Endothelial cell (in vitro differentiated cells): Measurements from ENCODE around the gene APOD. TPM values are rescaled to one million over a fixed set of nuclear protein-coding genes. Genes with fewer than 3 reads are reported as not detected.
A peak's percentile ranks its signal among the peaks of the same experiment; 100 is the strongest.

Experiments used
- DNase-seq: peaks from one replicate; pipeline ENCODE4 v3.0.0; 2021; ENCODE audit warnings: low spot score
- H3K27ac Mint-ChIP-seq: one replicate; pipeline ENCODE4 v1.8.0; 2021; ENCODE audit warnings: mixed read lengths, inconsistent platforms; ENCODE audit not compliant: unreplicated experiment
- H3K27me3 Mint-ChIP-seq: one replicate; pipeline ENCODE4 v1.8.0; 2021; ENCODE audit warnings: mild to moderate bottlenecking, moderate library complexity, mixed read lengths, inconsistent platforms; ENCODE audit not compliant: unreplicated experiment
- H3K36me3 Mint-ChIP-seq: one replicate; pipeline ENCODE4 v1.8.0; 2021; ENCODE audit warnings: mild to moderate bottlenecking, low read depth, mixed read lengths, inconsistent platforms; ENCODE audit not compliant: unreplicated experiment
- H3K4me1 Mint-ChIP-seq: one replicate; pipeline ENCODE4 v1.8.0; 2021; ENCODE audit warnings: mild to moderate bottlenecking, mixed read lengths, inconsistent platforms; ENCODE audit not compliant: unreplicated experiment
- H3K4me3 Mint-ChIP-seq: one replicate; pipeline ENCODE4 v1.8.0; 2021; ENCODE audit warnings: mild to moderate bottlenecking, mixed read lengths, inconsistent platforms; ENCODE audit not compliant: unreplicated experiment
- H3K9me3 Mint-ChIP-seq: one replicate; pipeline ENCODE4 v1.8.0; 2021; ENCODE audit warnings: mixed read lengths, inconsistent platforms; ENCODE audit not compliant: unreplicated experiment
- total RNA-seq: library from RNA; stranded (reverse); fragmentation: NEBNext Ultra II Directional; extraction: Animal tissue kit (Norgen Biotek cat#: 25700); gene quantifications from one replicate; pipeline ENCODE4 v1.2.1, GENCODE V29; 2021; ENCODE audit not compliant: unreplicated experiment
- TF ChIP-seq, protein P1 (sequence below): fragments of 200-600 bp; sonication (generic); IDR thresholded peaks from one replicate; pipeline ENCODE4 v1.5.0; 2021; ENCODE audit warnings: antibody characterized with exemption; ENCODE audit not compliant: unreplicated experiment

The APOD gene
- total RNA-seq, 1 donor from 2014 or later: 5.0 TPM

- TF ChIP-seq, protein P1, sequence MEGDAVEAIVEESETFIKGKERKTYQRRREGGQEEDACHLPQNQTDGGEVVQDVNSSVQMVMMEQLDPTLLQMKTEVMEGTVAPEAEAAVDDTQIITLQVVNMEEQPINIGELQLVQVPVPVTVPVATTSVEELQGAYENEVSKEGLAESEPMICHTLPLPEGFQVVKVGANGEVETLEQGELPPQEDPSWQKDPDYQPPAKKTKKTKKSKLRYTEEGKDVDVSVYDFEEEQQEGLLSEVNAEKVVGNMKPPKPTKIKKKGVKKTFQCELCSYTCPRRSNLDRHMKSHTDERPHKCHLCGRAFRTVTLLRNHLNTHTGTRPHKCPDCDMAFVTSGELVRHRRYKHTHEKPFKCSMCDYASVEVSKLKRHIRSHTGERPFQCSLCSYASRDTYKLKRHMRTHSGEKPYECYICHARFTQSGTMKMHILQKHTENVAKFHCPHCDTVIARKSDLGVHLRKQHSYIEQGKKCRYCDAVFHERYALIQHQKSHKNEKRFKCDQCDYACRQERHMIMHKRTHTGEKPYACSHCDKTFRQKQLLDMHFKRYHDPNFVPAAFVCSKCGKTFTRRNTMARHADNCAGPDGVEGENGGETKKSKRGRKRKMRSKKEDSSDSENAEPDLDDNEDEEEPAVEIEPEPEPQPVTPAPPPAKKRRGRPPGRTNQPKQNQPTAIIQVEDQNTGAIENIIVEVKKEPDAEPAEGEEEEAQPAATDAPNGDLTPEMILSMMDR: no peak
- Mint-ChIP-seq H3K27me3 (peaks cover 5% of the 10 kb centered on the region), H3K4me1 (no peaks in the 10 kb centered on the region), H3K36me3 (no peaks in the 10 kb centered on the region), H3K9me3 (no peaks in the 10 kb centered on the region), H3K4me3 (no peak overlapping the region), H3K27ac (no peak overlapping the region)
- DNase-seq: no peak
Measured at GRCh38 chr3:195557322-195557721, 26.4 kb downstream of the APOD start.

DNA sequence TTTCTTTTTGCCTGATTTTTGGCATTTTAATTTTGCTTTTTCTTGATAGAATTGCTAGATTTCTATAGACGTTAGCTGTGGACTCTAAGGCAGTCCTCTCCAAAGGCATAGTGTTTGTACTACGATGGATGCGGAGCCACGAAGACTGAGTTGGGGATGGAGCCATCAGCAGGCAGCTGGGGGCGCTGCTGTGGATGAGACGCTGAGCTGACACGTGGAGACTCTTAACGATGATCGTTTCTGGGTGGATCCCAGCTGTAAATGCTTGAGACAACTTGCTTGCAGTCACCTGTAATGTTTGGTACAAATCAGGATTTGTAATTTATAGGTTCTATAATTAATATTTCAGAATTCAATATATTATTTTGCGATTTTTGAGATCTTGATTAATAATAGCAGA, 27.4 kb downstream of the APOD start:
- Mint-ChIP-seq H3K27me3 (peaks cover 5% of the 10 kb centered on the region), H3K9me3 (no peaks in the 10 kb centered on the region)

DNA sequence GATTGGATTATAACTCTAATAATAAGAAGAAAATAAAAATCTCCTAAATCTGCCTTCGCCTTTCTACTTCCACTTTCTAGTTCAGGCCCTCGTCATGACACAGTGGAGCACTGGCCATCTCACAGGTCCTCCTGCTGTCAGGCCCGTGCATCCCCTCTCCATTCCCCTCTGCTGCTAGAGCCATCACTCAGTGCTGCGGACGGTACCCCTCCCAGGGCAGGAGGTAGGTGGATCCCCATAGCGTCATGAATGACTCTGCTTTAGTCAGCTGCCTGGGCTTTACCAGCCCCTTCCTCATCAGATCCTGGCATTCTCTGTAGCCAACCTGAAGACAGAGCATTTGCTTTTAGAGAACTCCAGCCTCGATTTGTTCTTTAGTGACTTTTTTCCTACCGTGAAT, 28.6 kb downstream of the APOD start:
- H3K27me3 Mint-ChIP-seq: peaks cover 5% of the 10 kb centered on the region
- no peak overlapping the region for H3K4me3 Mint-ChIP-seq
- H3K4me1 Mint-ChIP-seq: peaks cover under 1% of the 10 kb centered on the region
- no peaks in the 10 kb centered on the region for H3K9me3 Mint-ChIP-seq
- TF ChIP-seq, protein P1: no peak
- no peak for DNase-seq
- no peaks in the 10 kb centered on the region for H3K36me3 Mint-ChIP-seq
- no peak overlapping the region for H3K27ac Mint-ChIP-seq

More for the DNA sequence above, 27.4 kb downstream of the APOD start:
- no peak overlapping the region for H3K27ac Mint-ChIP-seq
- H3K4me1 Mint-ChIP-seq: no peaks in the 10 kb centered on the region
- H3K36me3 Mint-ChIP-seq: no peaks in the 10 kb centered on the region
- DNase-seq: peak; percentile 32
- H3K4me3 Mint-ChIP-seq: no peak overlapping the region
- TF ChIP-seq, protein P1: no peak

- H3K27ac Mint-ChIP-seq: no peak overlapping the region
- H3K9me3 Mint-ChIP-seq: no peaks in the 10 kb centered on the region
- peaks cover 3% of the 10 kb centered on the region for H3K4me1 Mint-ChIP-seq
- H3K4me3 Mint-ChIP-seq: no peak overlapping the region
- TF ChIP-seq, protein P1: no peak
- DNase-seq: no peak
- no peaks in the 10 kb centered on the region for H3K36me3 Mint-ChIP-seq
- H3K27me3 Mint-ChIP-seq: peaks cover 5% of the 10 kb centered on the region
Measured at GRCh38 chr3:195554458-195554857, 29.3 kb downstream of the APOD start.

DNA sequence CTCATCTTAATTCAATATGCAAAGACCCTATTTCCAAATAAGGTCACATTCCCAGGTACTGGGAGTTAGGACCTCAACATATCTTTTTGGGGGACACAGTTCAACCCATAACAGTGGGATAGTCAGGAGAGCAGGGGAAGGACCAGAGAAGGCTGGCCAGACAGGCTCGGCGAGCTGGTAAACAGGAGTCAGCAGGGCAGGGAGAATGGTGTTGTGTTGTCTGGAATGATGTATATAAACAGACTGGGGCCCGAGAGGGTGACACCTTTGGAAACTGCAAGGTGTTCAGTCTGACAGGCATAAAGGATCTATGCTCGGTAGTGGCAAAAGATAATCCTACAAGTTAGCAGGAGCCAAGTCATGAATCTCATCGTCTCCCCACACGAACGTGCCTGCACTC, 30.5 kb downstream of the APOD start:
- Mint-ChIP-seq H3K27ac (no peak overlapping the region), H3K4me3 (no peak overlapping the region), H3K4me1 (peaks cover 7% of the 10 kb centered on the region), H3K36me3 (no peaks in the 10 kb centered on the region), H3K27me3 (peaks cover 5% of the 10 kb centered on the region), H3K9me3 (no peaks in the 10 kb centered on the region)
- no peak for DNase-seq
- TF ChIP-seq, protein P1: no peak
